Psoas muscle (tissue), 8 donors: ENCODE results near the gene KCNK1. TPM values are rescaled to one million over a fixed set of nuclear protein-coding genes. Genes with fewer than 3 reads are reported as not detected.
"Not testable (repeated sequence)": the region's sequence is repeated elsewhere in the genome, so short reads cannot be mapped to it uniquely, and the experiment has no call there.

ENCODE experiments used
- ATAC-seq, 4 donors: fragments of 200-7000 bp; cut with Tn5 transposase; one replicate each; pipeline ENCODE4 v1.9.1; 2020; ENCODE audit warnings: moderate library complexity in 3 of 4, mild to moderate bottlenecking in 2 of 4
- DNase-seq, 2 donors: peaks; one replicate each; pipeline ENCODE4 v3.0.0-alpha.2; 2020
- H3K27ac ChIP-seq: fragments of 200-600 bp; one replicate; pipeline ENCODE4 v1.8.0; 2022
- H3K27me3 ChIP-seq, 3 donors: fragments of 200-600 bp in 1 of 3; one replicate each; pipeline versions ENCODE4 v1.6.1 to v1.8.0; 2013 to 2022; ENCODE audit warnings: low read length in 2 of 3, mild to moderate bottlenecking in 2 of 3, moderate library complexity in 1 of 3; ENCODE audit not compliant: insufficient read depth in 3 of 3
- H3K36me3 ChIP-seq, 2 donors: fragments of 200-600 bp in 1 of 2; one replicate each; pipeline versions ENCODE4 v1.6.1 to v1.8.0; 2013 to 2022; ENCODE audit warnings: low read depth in 1 of 2, mild to moderate bottlenecking in 1 of 2, moderate library complexity in 1 of 2; ENCODE audit not compliant: insufficient read depth in 1 of 2
- H3K4me1 ChIP-seq: fragments of 200-600 bp; one replicate; pipeline ENCODE4 v1.8.0; 2022
- H3K4me3 ChIP-seq: fragments of 200-600 bp; one replicate; pipeline ENCODE4 v1.8.0; 2022; ENCODE audit warnings: mild to moderate bottlenecking
- H3K9me3 ChIP-seq: fragments of 200-600 bp; one replicate; pipeline ENCODE4 v1.8.0; 2022
- WGBS, 3 donors: extraction: QIAGEN DNeasy Blood & Tissue Kit; methylation state at CpG; one replicate each; pipeline versions ENCODE4 v1.1.6 to v1.1.7; 2013; 5-methylcytosine and 5-hydroxymethylcytosine counted together
- intact Hi-C, 2 donors: fragments of 100-400 bp; cut with DNase I; formaldehyde crosslinking; loops; one replicate each; pipeline versions ENCODE4 v1.11.0 to v1.14.2; 2022
- polyA plus RNA-seq, 3 donors: library from polyadenylated mRNA; stranded (reverse); fragments of 200-250 nt; gene quantifications; one replicate each; pipeline ENCODE4 v1.2.3, GENCODE V29; 2013
- total RNA-seq, 4 donors: library from RNA; stranded (reverse); fragmentation: NEBNext Ultra II Directional in 2 of 4; extraction: Animal tissue kit (Norgen Biotek cat#: 25700) in 2 of 4; gene quantifications; one replicate each; pipeline versions ENCODE4 v1.2.1 to v1.2.4, GENCODE V29; 2021 to 2023
- TF ChIP-seq, protein P1 (sequence below): fragments of 200-600 bp; IDR thresholded peaks from one replicate; pipeline ENCODE4 v1.8.0; 2022; ENCODE audit warnings: antibody characterized with exemption
- donor health status: healthy with polysubstance abuse.
- donor health status: DM: no; HTN: no; CAD: no; lungs with moderate emphysema.
- donor health status: Bipolar disorder and iron deficiency.
- donor health status: healthy.
- donor health status: DM: yes; HTN: yes; CAD: no.
- donor health status: DM: no; HTN: no; CAD: no.
- donor health status: DM: no; HTN: no; CAD: no.
- donor health status: DM: yes; HTN: yes; CAD: no.

Gene KCNK1
- total and polyA plus RNA-seq, 7 donors = 0.14 to 0.38 (median 0.19) TPM; not detected in 1

DNA sequence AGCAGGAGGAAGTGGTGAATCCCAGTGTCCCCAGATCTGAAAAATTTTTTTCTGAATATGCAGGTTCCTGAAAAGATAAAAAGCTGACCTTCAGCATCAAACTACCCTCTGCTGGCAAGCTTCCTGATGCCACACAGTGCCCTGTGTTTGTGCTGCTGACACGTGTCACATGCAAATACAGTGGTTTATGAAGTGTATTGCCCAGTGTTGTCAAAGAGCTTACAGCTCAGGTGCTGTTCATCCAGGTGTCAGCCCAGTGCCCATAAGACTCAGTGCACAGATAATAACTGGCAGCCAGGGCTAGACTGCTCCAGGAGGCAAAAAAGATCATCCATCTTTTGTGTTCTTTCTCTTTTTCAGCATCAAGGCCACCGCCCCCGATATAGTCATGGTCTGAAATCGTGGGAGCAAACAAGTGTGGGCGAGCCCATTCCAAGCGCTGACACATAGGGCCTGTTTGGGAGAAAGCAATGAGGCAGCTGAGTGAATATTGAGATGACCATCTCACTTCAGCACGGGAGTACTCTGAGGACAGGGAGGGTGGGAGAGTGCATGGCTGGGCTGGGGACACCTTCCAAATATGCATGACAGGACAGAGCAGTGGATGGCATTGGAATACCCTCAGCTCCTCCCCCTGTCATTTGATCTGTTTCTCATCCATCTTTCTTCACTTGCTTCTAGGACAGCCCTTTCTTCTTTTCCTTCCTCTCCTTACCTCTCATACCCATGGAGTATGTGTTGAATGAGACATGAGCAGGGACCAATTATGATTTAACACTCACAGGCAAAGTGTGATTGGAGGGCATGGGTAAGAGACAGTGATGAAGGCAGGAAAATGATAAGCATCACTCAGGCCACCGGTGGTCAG, 6.4 kb upstream of the KCNK1 start:
- Histone ChIP-seq H3K36me3 (no peaks in the 10 kb centered on the region), H3K4me3 (no peak overlapping the region), H3K27ac (no peak overlapping the region), H3K4me1 (no peaks in the 10 kb centered on the region), H3K9me3 (no peaks in the 10 kb centered on the region), H3K27me3 (peaks cover 0 to 8% (median 0%) of the 10 kb centered on the region in 3 donors)
- TF ChIP-seq, protein P1, sequence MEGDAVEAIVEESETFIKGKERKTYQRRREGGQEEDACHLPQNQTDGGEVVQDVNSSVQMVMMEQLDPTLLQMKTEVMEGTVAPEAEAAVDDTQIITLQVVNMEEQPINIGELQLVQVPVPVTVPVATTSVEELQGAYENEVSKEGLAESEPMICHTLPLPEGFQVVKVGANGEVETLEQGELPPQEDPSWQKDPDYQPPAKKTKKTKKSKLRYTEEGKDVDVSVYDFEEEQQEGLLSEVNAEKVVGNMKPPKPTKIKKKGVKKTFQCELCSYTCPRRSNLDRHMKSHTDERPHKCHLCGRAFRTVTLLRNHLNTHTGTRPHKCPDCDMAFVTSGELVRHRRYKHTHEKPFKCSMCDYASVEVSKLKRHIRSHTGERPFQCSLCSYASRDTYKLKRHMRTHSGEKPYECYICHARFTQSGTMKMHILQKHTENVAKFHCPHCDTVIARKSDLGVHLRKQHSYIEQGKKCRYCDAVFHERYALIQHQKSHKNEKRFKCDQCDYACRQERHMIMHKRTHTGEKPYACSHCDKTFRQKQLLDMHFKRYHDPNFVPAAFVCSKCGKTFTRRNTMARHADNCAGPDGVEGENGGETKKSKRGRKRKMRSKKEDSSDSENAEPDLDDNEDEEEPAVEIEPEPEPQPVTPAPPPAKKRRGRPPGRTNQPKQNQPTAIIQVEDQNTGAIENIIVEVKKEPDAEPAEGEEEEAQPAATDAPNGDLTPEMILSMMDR = no peak
- DNase-seq (no peak), ATAC-seq (no peak)
- intact Hi-C loops = no loop called here
- 62 to 69% (median 68%) methylated on average over 8 of the region's 8 CpGs for WGBS, 3 donors

- WGBS, 3 donors = 87 to 88% (median 87%) methylated on average over 3 of the region's 3 CpGs
- no peak for ATAC-seq
- intact Hi-C loops = no loop called here
Measured at GRCh38 chr1:233608988-233609387, 4.9 kb upstream of the KCNK1 start.

DNA sequence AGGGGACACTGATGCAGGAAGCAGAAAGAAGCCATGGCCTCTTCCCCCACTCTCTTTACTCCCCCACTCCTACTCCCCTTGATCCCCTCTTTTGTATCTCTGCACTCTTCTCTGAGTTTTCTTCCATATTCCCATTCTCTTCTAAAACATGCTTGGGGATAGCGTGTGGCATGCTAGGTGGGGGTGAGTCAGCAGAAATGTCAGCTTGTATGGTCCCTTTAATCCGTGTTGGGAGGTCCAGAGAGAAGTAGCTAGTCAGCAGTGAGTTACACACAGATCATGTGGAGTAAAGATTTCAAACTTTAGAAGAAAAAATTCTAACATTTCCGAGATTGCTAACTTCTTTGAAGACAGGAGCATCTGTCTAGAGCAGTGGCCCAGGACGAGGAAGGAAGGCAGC, 4.0 kb upstream of the KCNK1 start:
- TF ChIP-seq, protein P1 = no peak
- WGBS, 3 donors = 70 to 81% (median 74%) methylated on average over 4 of the region's 4 CpGs
- DNase-seq (no peak), ATAC-seq (no peak)
- H3K27me3 ChIP-seq = peaks cover 0 to 27% (median 4%) of the 10 kb centered on the region in 3 donors
- no peak overlapping the region for H3K4me3 ChIP-seq
- H3K27ac ChIP-seq = no peak overlapping the region
- H3K36me3 ChIP-seq = no peaks in the 10 kb centered on the region
- intact Hi-C loops = no loop called here
- H3K4me1 ChIP-seq = no peaks in the 10 kb centered on the region
- no peaks in the 10 kb centered on the region for H3K9me3 ChIP-seq

More at GRCh38 chr1:233608988-233609387, 4.9 kb upstream of the KCNK1 start:
- Histone ChIP-seq H3K4me3 (no peak overlapping the region), H3K27me3 (peaks cover 0 to 18% (median 0%) of the 10 kb centered on the region in 3 donors), H3K36me3 (no peaks in the 10 kb centered on the region), H3K4me1 (no peaks in the 10 kb centered on the region), H3K27ac (no peak overlapping the region), H3K9me3 (no peaks in the 10 kb centered on the region)
- DNase-seq = no peak
- TF ChIP-seq, protein P1 = no peak

GRCh38 chr1:233610628-233611027, 3.3 kb upstream of the KCNK1 start:
- Histone ChIP-seq H3K9me3 (no peaks in the 10 kb centered on the region), H3K4me3 (no peak overlapping the region), H3K27ac (no peak overlapping the region), H3K36me3 (no peaks in the 10 kb centered on the region), H3K27me3 (peaks cover 0 to 34% (median 6%) of the 10 kb centered on the region in 3 donors), H3K4me1 (no peaks in the 10 kb centered on the region)
- TF ChIP-seq, protein P1 = no peak
- intact Hi-C loops = no loop called here
- ATAC-seq = no peak
- DNase-seq = no peak
- WGBS, 3 donors = 87 to 90% (median 90%) methylated on average over 2 of the region's 2 CpGs

DNA sequence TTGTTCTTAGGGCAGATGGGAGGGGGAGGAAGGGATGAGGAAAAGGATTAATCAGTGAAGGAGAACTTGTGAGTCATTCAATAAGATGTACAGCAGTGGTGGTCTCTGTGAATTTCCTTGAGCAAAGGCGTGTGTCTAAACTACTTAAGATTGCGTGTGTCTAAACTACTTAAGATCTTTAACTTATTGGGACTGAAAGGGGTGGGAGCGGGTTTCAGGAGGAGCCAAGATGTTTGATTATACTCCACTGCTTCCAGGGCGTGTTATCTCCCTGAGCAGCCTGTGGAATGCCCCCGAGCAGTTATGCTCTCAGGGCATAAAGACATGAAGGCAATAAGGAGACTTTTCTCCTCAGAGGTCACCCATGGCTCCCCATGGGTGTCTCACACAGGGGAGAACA, 2.5 kb upstream of the KCNK1 start:
- H3K27ac ChIP-seq, H3K36me3 ChIP-seq, H3K4me1 ChIP-seq, DNase-seq, ATAC-seq, H3K9me3 ChIP-seq, H3K4me3 ChIP-seq, intact Hi-C loops: not testable (repeated sequence)
- 63 to 75% (median 70%) methylated on average over 5 of the region's 5 CpGs for whole genome bisulfite sequencing, 3 donors
- peaks cover 0 to 39% (median 6%) of the 10 kb centered on the region in 3 donors for H3K27me3 ChIP-seq
